ENCODE measurements around the gene PYURF.

Gene PYURF

GRCh38 chr4:88514557-88515511 lies 8.7 kb downstream of the PYURF start:
- H3K36me3 ChIP-seq (ENCODE audit: low read depth) = peaks cover under 1% of the 10 kb centered on the region; the same call in 1 of the 2 replicates
- ATAC-seq (ENCODE audit: low read depth) = no peak
- no peak overlapping the region for H3K4me3 ChIP-seq (ENCODE audit: severe bottlenecking)
- H3K27me3 ChIP-seq (ENCODE audit: insufficient read depth, poor library complexity, severe bottlenecking) = peaks cover 2% of the 10 kb centered on the region
- no peak for DNase-seq (ENCODE audit: low spot score)
- no peak for TF ChIP-seq CTCF (IDR thresholded peaks at IDR 0.05; ENCODE audit: poor library complexity, severe bottlenecking)
- no peaks in the 10 kb centered on the region for H3K9me3 ChIP-seq (ENCODE audit: severe bottlenecking)
- no peaks in the 10 kb centered on the region for H3K4me1 ChIP-seq (ENCODE audit: insufficient read depth, poor library complexity, severe bottlenecking)
- no peak overlapping the region for H3K27ac ChIP-seq (ENCODE audit: poor library complexity, severe bottlenecking)

- no peak for TF ChIP-seq CTCF (IDR thresholded peaks at IDR 0.05; ENCODE audit: poor library complexity, severe bottlenecking)
Measured at GRCh38 chr4:88511236-88511635, 12.3 kb downstream of the PYURF start.

GRCh38 chr4:88503344-88503743 lies 20.2 kb downstream of the PYURF start:
- no peak for DNase-seq (ENCODE audit: low spot score)
- H3K9me3 ChIP-seq (ENCODE audit: severe bottlenecking) = no peaks in the 10 kb centered on the region
- H3K27ac ChIP-seq (ENCODE audit: poor library complexity, severe bottlenecking) = no peak overlapping the region
- no peak for TF ChIP-seq CTCF (IDR thresholded peaks at IDR 0.05; ENCODE audit: poor library complexity, severe bottlenecking)
- no peak overlapping the region for H3K4me3 ChIP-seq (ENCODE audit: severe bottlenecking)
- no peak for ATAC-seq (ENCODE audit: low read depth)
- no peaks in the 10 kb centered on the region for H3K36me3 ChIP-seq (ENCODE audit: low read depth)
- H3K27me3 ChIP-seq (ENCODE audit: insufficient read depth, poor library complexity, severe bottlenecking) = no peaks in the 10 kb centered on the region
- H3K4me1 ChIP-seq (ENCODE audit: insufficient read depth, poor library complexity, severe bottlenecking) = no peaks in the 10 kb centered on the region

More at GRCh38 chr4:88511236-88511635, 12.3 kb downstream of the PYURF start:
- DNase-seq (ENCODE audit: low spot score) = no peak
- Histone ChIP-seq H3K27ac (ENCODE audit: poor library complexity, severe bottlenecking) (no peak overlapping the region), H3K4me3 (ENCODE audit: severe bottlenecking) (no peak overlapping the region), H3K4me1 (ENCODE audit: insufficient read depth, poor library complexity, severe bottlenecking) (no peaks in the 10 kb centered on the region), H3K9me3 (ENCODE audit: severe bottlenecking) (no peaks in the 10 kb centered on the region), H3K27me3 (ENCODE audit: insufficient read depth, poor library complexity, severe bottlenecking) (peaks cover 2% of the 10 kb centered on the region), H3K36me3 (ENCODE audit: low read depth) (no peaks in the 10 kb centered on the region)
- ATAC-seq (ENCODE audit: low read depth) = no peak

- no peak overlapping the region for H3K4me3 ChIP-seq (ENCODE audit: severe bottlenecking)
- no peaks in the 10 kb centered on the region for H3K4me1 ChIP-seq (ENCODE audit: insufficient read depth, poor library complexity, severe bottlenecking)
- no peaks in the 10 kb centered on the region for H3K9me3 ChIP-seq (ENCODE audit: severe bottlenecking)
- H3K27ac ChIP-seq (ENCODE audit: poor library complexity, severe bottlenecking) = no peak overlapping the region
- ATAC-seq (ENCODE audit: low read depth) (no peak), DNase-seq (ENCODE audit: low spot score) (no peak)
- TF ChIP-seq CTCF (IDR thresholded peaks at IDR 0.05; ENCODE audit: poor library complexity, severe bottlenecking) = no peak
- no peaks in the 10 kb centered on the region for H3K36me3 ChIP-seq (ENCODE audit: low read depth)
- H3K27me3 ChIP-seq (ENCODE audit: insufficient read depth, poor library complexity, severe bottlenecking) = no peaks in the 10 kb centered on the region
Measured at GRCh38 chr4:88497859-88498409, 25.6 kb downstream of the PYURF start.
